ENCODE measurements around the gene TSPAN18.

GRCh38 chr11:44784436-44784760 lies 57.6 kb downstream of the TSPAN18 start:
- TF ChIP-seq POLR2AphosphoS5 (IDR thresholded peaks at IDR 0.05; ENCODE audit: low read depth, low read length) (no peak), POLR2A (IDR thresholded peaks at IDR 0.05; ENCODE audit: low read depth, low read length) (no peak)
